Stimulated activated CD4-positive, alpha-beta T cell treated with anti-CD3 and anti-CD28 coated beads, Interleukin-2, amount 100 ng/mL, for 24 hours (primary cell): ENCODE results near the gene LBHD2.

Experiments used
- DNase-seq, 2 donors: peaks; one replicate each; pipeline ENCODE4 v3.0.0-alpha.2; 2020

The LBHD2 gene

DNA sequence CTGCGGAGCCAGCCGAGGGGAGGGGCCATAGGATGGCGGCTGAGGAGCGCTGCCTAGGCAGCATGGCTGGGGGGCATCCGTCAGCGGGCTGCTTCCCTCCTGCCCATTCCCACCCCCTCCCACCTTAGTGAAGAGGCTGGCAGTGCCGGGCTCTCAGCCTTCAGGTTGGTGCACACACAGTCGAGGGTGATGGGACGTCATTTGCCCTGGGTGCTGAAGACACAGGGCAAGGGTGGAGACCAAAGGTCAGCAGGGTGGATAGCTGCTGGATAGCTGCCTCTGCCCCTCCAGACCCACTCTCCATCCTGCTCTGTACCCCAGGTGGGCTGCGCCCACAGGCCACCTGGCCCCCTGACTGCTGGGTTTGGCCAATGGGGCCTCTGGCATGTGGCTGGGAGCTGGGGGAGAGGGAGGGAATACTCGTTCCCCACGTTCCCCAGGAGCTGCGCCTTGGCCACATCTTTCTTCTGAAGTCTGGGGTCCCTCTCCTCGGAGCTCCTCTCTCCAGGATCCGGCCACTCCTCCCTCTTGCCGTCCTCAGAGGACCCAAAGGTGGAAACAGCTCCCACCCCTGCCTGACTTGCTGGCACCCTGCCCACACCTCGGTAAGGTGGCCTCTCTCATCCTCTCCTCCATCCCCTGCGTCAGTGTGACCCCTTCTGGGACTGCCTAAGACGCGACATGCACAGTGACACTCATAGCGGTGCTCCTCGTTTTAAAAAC lies 15.5 kb upstream of the LBHD2 start:
- no peak for DNase-seq

DNA sequence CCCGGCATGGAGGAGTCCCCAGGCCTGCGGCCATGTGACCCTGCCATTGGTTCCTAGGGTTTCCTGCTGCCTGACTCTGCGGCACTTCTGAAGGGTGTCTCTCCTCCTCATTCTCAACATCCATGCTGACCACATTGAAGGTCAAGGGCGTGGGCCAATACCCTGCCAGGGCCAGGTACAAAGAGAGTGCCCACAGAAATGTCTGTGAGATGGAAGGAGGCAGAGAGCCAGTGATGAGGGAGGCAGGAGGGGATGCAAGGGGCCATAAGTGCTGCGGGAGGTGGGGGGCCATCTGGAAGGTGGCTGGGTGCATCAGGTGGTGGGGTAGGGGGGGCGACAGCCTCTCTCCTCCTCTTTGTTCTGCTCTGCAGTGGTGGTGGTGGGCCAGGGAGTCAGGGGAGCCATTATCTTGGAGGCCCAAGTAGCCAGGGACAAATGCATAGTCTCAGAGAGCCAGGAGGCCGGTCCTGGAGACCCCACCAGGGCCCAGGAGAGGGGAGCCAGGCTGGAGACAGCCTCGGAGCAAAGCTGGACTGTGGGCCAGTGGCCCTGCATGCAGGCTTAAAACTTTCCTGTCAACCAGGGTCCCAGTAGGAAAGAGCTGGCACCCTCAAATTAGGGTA lies 13.6 kb upstream of the LBHD2 start:
- no peak for DNase-seq

DNA sequence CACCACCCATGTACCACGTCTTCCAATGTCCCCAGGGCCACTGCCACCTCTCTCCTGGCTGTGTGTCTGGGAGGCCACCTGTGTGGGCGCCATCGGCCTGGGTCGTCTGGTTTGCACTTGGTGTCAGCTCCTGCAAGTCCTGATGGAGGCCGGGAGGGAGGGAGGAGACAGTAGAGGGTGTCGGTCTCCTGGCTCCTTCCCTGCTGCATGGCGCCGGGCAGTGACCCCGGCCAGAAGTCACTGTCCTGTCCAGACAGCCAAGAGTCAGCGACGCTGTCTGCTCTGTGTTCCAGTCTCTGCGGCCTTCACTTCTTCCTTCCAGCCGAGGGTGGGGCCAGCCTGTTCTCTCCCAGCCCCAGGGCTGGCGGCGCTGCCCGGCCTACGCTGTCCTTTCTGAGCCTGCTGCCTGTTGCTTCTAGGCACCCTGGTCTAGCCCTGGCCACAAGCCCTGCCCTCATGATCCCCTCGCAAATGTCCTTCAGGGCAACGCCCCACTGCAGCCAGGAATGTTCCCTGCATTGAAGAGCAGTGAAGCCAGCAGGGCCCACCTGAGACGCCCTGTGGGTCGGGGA lies 13.0 kb upstream of the LBHD2 start:
- no peak for DNase-seq

DNA sequence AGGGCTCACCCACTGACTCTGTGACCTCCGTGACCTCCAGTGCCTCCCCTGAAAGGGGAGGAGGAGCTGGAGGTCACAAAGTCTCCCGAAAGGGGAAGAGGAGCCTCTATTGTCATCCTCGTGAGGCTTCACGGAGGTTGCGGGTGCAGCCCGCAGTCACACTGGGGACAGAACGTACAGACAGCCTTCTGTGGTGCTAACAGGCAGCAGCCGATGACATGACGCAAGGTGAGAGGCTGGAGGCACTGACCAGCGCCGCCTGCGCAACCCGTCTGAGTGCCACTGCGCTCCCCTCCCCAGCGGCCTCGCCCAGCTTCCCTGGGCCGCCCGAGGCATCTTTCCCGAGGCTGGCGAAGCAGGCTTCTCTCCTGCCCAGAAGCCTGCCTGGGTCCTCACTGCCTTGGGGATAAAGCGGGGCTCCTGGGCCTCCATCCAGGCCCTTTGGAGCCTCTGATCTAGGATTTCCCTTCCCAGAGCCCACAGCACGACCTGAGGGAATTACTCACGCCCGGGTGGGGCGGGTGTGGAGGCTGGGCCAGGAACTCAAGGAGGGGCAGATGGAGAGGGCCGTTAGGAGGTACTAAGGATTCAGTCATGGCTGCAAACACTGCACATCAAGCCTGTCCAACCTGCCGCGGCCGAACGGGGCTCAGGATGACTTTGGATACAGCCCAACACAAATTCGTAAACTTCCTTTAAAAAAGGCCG lies 12.3 kb upstream of the LBHD2 start:
- DNase-seq, result no peak

DNA sequence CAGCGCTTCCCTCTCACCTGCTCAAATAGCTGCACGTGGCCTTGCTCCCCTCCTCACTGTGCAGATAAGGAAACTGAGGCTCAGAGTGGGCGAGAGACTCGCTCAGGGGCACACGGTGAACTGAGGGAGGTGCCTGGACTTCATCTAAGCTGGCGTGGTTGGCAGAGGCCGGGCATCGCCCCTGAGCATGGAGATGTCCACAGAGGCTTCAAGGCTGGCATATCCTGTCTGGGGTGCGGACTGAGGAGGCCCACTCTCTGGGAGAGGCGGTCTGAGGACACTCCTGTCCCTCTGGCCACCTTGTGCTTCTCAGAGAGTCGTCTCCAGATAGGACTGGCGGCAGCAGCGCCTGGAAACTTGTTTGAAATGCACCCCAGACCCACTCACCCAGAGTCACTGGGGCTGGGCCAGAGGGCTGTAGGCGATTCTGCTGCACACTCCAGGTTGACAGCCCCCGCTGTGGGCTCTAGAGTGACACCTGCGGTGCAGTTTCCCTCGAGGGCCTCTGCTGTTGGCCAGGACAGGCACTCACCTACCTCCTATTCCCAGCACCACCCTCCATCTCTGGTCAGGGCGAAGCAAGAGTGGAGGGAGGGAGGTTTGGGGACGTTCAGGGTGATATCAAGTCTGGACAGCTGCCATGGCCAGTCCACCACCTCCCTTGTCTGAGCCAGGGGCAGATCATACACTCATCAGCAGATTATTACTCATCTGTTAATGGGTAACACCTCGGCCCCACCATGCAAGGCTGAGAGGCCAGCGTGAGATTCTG lies 11.2 kb upstream of the LBHD2 start:
- no peak for DNase-seq

DNA sequence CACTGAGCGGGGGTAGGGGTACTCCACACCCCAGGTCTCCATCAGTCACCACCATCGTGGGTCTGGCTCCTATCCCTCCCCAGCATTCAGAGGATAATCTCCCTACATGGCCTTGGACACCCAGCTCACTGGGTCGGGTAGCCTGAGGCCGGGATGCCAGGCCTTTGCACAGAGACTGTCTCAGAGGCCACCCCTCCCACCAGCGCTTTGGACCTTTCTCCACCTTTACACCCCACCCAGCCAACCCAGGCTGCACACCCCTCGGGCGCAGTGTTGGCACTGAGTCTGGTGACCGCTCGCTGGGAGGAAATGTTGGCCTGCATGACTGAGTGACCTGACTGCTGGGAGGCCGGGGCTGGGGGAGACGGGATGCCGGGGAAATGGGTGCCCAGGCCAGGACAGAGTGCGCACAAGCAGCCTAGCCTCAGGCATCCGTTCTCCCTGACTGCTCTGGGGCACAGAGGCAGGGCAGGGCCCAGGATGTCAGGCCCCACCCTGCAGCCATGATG lies 10.6 kb upstream of the LBHD2 start:
- DNase-seq, result no peak

DNA sequence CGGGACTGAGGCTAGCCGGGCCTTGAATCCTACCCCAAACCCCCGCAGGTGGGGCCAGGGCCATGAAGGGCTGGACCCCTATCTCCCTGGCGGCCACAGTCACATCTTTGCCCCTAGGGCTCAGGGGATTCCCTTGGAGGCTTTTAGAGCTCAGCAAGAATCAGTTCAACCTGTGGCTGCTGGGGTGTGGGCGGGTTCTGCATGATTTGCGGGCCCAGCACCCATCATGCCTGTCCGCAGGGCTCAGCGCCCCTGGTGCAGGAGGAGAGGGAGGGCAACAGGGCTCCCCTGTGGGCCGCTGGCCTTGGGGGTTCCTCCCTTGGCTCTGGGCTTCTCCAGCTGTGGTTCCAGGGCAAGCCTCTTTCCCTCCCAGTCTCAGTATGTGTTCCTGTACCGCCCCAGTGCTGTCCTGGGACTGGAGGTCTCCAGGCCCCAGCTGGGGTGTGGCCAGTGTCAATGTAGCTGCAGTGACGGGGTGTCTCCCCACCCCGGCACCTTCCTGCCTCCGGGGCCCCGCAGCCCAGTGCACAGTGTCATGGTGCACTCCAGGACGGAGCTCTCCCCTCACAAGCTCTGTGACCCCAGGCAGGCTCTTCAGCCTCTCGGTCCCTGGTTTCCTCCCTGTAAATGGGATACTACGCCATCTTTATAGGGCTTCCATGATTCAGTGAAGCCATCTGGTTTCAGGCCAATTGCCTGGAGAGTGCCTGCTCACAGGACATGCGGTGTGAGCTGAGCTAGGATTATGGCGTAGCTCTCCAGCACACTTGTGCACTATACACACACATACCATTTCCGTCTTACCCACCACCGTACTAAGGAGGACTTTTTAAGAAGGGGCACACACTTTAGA lies 9.9 kb upstream of the LBHD2 start:
- DNase-seq, result no peak

DNA sequence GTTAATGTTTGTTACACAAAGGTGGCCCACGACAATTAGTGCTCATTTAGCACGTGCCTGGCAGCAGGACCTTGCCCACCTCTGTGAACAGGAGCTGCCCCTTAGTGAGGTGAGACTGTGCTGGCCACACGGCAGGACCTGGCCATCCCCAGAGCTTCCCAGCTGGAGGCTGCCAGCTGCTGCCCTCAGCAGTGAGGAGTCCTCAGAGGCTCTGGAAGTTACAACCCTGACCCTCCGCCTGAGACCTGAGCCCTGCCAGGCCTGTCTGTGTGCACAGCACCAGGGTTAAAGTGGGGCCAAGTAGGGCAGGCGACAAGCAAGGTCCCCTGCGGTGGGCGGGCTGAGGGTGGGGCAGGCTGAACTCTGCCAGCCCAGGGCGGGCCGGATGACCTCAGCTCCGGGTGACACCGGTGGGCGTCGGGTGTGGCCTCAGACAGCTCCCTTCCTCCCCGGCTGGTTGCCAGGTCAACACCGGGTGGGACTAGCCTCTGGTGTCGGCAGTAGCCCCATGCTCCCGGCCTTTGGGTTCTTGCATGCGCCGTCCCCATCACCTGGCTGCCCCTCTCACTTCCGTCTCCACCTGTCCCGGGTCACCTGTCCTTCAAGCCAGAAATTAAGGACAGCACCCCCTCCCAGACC lies 9.2 kb upstream of the LBHD2 start:
- DNase-seq, result peak in 1 of 2 donors; percentile 31

DNA sequence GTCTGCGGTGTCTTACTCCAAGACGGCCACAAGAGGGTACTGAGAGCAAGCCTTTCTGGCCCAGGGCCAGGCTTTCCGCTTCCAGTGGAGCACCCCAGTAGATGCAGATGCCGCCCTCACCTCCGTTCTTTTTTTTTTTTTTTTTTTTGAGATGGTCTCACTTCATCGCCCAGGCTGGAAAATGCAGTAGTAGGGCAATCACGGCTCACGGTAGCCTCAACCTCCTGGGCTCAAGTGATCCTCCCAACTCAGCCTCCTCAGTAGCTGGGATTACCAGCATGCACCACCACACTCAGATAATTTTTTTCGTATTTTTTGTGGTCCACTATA lies 5.6 kb upstream of the LBHD2 start:
- DNase-seq, result peak; percentile 72 to 76

DNA sequence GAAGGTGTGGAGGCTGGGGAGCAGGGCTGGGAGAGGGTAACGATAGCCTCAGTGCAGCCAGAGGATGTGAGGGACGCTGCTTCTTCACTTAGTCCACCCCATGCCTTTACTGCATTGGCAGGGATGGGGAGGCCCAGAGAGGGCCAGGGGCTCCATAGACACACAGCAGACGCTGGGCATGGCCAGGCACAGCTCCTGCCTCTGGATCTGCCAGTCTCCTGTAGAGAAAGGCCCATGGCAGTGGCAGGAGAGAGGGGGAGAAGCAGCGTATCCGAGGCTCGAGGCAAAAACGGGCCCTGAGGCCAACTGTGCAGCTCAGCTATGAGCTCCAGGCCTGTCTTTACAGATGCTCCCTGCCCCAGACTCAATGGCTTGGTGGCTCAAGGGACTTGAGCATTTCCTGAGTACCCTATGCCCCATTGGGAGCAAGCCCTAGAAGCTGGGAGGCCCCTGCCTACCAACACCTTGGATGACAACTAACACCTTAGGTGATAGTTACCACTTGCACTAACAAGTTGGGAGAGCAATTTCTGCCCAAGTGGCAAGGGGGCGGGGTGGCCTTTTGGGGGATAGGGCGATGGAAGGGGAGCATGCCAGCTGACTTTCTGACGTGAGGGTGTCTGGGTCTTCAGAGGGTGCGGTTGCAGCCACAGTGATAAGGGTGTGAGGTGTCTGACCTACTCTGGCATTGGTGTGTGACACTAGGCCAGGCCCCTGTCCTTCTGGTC lies 5.0 kb upstream of the LBHD2 start:
- DNase-seq, result no peak

DNA sequence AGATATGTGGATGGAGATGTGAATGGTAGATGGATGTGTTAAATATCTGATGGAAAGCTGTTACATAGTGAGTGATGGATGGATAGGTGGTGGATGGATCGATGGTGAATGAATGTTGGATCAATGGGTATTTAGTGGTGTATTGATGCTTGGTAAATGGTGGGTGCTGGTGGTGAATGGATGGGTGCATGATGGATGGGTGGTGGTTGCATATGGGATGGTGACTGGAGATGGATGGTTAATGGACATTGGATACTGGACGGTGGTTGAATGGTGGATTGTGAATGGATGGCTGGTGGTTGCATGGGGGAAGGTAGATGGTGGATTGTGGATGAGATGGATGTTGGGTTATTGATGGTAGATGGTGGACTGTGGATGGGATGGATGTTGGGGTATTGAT lies 2.1 kb upstream of the LBHD2 start:
- DNase-seq, result no peak

DNA sequence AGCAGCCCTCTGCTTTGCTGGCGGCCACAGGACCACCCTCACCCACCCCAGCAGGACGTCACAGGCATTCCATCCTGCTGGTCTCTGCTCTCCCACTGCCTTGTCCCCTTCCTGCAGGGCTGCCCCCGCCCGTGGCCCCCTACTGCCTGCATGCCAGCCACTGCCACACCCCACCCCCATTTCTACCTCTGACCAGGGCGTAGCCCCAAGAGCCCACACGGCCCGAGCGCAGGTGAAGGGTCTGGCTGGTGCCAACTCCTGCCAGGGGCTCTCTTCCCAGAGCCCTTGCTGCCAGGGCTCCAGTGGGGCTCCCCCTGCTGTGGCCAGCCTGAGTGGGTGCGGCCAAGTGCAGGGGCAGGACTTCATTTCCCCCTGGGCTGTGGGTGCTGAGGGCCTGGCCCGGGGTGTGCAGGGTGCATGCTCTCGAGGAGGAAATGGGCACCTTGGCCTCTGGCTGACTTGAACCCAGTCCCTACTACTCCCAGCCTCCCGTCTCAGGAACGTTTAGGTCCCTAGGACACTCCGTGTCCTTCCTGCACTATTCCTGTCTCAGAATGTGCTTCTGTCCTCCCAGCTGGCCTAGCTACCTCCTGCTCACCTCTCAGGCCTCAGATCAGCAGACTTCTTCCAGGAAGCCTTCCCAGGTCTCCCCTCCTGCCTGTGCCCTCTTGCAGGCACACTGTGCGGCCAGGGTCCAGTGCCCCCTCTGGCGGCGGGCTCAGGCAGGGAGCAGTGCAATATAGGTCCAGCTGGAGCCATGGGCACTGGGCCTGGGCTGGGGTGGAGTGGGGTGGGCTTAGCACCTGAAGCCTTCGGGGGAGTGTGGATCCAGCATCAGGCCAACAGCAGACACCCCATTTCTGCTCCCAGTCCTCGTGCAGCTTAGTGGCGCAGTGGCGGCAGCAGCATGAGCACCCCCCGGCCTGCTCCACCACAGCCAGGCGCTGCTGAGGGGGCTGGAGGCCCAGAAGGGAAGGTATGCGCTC lies 1.4 kb downstream of the LBHD2 start:
- DNase-seq, result no peak

DNA sequence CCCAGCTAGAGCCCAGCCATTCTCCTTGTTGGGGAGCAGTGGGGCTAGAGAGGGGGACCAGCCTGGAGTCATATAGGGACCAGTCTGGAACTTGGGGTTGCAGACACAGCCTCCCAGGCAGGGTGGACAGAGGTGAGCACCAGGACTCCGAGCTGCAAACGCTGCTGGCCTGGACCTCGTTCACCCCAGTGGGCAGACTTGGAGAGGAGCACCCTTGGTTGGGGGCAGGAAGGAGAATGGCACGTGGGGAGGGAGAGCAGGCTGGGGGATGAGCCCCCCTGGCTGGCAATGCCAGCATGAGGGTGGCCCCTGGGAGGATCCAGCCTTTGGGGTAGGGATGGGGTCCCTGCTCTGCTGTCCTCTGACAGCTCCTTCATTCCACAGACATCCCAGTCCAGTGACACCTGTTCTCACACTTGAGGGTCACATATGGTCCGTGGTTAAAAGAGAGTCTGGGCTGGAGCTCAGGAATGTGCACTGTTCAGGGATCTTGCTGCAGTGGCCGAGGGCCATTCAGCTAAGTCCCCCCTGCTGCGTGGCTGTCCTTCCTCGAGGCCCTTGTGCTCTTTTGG lies 2.8 kb downstream of the LBHD2 start:
- no peak for DNase-seq

DNA sequence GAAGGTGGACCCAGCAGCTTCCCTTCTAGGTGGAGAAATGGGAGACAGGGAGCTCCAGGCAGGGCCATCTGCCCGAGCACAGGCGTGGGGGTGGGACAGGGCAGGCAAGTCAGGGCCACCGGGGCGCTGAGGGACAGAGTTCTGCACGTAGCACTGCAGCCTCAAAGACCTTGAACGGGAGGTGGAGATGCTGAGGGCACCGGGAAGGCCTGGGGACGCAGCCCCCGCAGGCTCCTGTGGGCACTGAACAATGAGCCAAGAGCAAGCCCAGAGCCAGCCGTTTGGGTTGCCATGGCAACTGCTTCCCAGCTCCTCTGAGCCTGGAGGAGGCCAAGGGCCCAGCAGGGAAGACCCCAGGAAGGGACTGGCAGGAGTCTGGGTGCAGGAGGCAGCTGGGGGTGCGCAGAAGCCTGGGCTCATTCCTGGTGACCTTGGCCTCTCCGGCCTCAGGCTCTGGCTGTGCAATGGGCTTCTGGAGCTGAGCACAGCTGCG lies 3.4 kb downstream of the LBHD2 start:
- DNase-seq, result no peak

DNA sequence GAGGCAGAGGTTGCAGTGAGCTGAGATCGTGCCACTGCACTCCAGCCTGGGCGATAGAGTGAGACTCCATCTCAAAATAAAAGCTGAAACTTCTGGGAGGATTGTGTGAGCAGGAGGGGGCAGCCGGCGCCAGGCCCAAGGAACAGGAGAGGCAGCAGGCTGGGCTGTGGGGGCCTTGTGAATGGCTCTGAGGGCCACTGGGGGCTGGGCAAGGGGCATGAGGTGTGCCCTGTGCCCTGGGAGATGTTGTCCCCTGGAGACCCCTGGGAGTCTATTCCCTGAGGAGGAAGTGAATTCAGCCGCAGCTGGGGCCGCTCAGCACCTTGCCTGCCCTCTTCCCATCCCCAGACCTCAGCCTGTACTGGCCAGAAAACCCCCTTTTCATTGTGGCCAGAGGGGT lies 4.9 kb downstream of the LBHD2 start:
- no peak for DNase-seq

DNA sequence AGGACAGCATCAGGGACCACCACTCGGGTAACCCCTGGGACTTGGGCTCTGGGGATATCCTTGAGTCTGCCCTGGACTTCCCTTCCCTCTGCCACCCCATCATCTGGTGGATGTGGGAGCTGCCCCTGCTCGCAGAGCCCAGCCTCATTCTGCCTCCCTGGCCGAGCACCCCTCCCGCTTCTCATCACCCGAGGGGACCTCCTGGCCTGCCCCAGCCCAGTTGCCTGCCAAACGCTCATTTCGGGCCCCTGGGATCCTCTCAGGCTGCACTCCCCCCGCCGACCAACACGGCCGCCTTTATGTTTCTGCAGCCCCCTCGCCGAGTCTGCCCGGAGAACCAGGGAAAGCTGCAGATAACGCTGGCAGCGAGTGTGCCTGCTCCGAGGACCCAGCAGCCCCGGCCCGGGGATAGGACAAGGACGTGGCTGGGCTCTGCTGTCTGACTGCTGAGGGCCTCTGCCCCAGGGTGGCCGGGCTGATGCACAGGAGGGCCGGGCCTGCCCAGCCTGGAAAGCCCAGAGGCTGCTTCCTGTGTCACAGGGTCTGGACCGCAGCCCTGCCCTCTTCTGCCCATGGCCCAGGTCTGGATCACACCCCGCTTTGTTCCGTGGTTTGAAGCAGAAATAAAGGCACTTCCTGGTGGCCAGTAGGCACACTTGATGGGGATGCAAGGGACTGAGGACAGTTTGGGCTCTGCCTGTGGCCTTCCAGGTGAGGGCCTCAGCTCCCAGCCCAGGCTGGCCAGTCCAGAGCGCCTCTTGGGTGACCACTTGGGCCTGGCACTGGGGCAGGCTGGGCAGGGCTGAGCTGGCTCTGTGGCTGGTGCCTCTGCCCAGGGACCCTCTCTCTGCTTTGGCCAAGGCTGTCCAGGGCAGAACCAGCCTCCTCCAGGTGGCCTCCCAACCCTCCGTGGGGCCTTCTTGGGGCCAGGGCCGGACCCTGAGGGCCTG lies 5.7 kb downstream of the LBHD2 start:
- DNase-seq, result no peak

DNA sequence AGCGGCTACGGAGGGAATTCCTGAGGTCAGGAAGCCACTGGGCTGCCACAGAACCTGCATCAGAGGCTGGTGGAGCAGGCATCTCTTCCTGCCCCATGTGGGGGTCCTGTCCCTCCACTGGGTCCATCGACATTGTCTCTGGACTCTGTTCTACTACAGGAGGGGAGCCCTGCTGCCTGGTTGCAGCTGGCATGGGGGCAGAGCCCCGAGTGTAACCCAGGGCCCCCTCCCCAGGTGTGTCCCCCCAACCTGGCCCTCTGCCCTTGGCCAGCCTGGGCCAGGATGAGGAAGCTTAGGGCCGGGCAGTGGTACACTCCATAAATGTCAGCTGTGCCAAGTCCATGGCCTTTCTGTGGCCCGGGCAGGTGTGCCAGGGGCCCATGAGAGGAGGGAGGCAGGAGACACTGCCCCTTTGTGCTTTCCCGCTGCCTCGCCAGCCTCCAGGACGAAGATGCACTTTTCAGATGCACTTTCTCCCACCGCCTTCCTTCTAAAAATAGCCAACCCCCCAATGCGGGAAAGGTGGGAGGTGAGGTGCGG lies 6.5 kb downstream of the LBHD2 start:
- DNase-seq, result no peak
